SK-N-SH (cell line): ENCODE measurements around the gene NFE2L3. TPM values are rescaled to one million over a fixed set of nuclear protein-coding genes. Genes with fewer than 3 reads are reported as not detected.

Experiments
- CTCF ChIA-PET: fragments of 300-600, 350-600 bp; formaldehyde crosslinking; extraction: SDS; loops from one replicate; lab custom pipeline; 2021; lab: Yijun Ruan, JAX
- POLR2A ChIA-PET: fragments of 350-600 bp; sonication (Branson Sonifier 250); formaldehyde crosslinking; extraction: SDS; loops from one replicate; lab custom pipeline; 2020; ENCODE audit warnings: antibody characterized with exemption, inconsistent platforms; lab: Yijun Ruan, JAX
- DNase-seq: peaks from one replicate; pipeline ENCODE4 v3.0.0; 2012
- H2AFZ ChIP-seq: fragments of 200-600 bp; sonication (generic); 2 replicates; pipeline ENCODE4 v1.8.1; 2016; ENCODE audit warnings: antibody characterized with exemption, mild to moderate bottlenecking, low read depth
- H3F3A ChIP-seq: fragments of 200-600 bp; sonication (generic); replicated peaks from 2 replicates; pipeline ENCODE3; 2016; ENCODE audit warnings: antibody characterized with exemption, mild to moderate bottlenecking; ENCODE audit not compliant: insufficient read depth
- H3K27ac ChIP-seq, 2 experiments: fragments of 200-500 bp in 1 of 2; fragments of 200-600 bp in 1 of 2; sonication (Bioruptor generic) in 1 of 2; sonication (generic), shearing (Covaris generic) in 1 of 2; 2 replicates each; pipeline versions ENCODE4 v1.5.1 to v1.6.1; 2014 to 2016; ENCODE audit warnings: low read depth in 2 of 2, inconsistent platforms in 1 of 2, low read length in 1 of 2, mild to moderate bottlenecking in 1 of 2, mixed read lengths in 1 of 2
- H3K27me3 ChIP-seq: fragments of 200-600 bp; sonication (generic), shearing (Covaris generic); 2 replicates; pipeline ENCODE4 v1.6.1; 2016; ENCODE audit warnings: mixed run types; ENCODE audit not compliant: insufficient read depth
- H3K36me3 ChIP-seq, 2 experiments: fragments of 200-500 bp in 1 of 2; fragments of 200-600 bp in 1 of 2; sonication (Bioruptor generic) in 1 of 2; sonication (generic) in 1 of 2; replicated peaks in 1 of 2; 2 replicates each; pipeline versions ENCODE3 to v1.5.1; 2014 to 2016; ENCODE audit warnings: low read length in 1 of 2, mild to moderate bottlenecking in 1 of 2; ENCODE audit not compliant: insufficient read depth in 2 of 2, control insufficient read depth in 1 of 2
- H3K4me1 ChIP-seq, 2 experiments: fragments of 200-500 bp in 1 of 2; fragments of 200-600 bp in 1 of 2; sonication (Bioruptor generic) in 1 of 2; sonication (generic), shearing (Covaris generic) in 1 of 2; 2 replicates each; pipeline versions ENCODE4 v1.5.1 to v1.6.1; 2014 to 2016; ENCODE audit warnings: low read depth in 1 of 2, low read length in 1 of 2, mixed run types in 1 of 2; ENCODE audit not compliant: insufficient read depth in 2 of 2, control insufficient read depth in 1 of 2
- H3K4me2 ChIP-seq: fragments of 200-600 bp; sonication (generic), shearing (Covaris generic); 2 replicates; pipeline ENCODE4 v1.6.1; 2017; ENCODE audit warnings: mixed run types
- H3K4me3 ChIP-seq, 2 experiments: fragments of 200-500 bp in 1 of 2; fragments of 200-600 bp in 1 of 2; sonication (Bioruptor generic) in 1 of 2; sonication (generic), shearing (Covaris generic) in 1 of 2; 2 replicates each; pipeline versions ENCODE4 v1.5.1 to v1.8.1; 2014 to 2016; ENCODE audit warnings: low read depth in 2 of 2, inconsistent platforms in 1 of 2, low read length in 1 of 2, mild to moderate bottlenecking in 1 of 2, mixed read lengths in 1 of 2, moderate library complexity in 1 of 2
- H3K79me2 ChIP-seq: fragments of 200-600 bp; sonication (generic); 2 replicates; pipeline ENCODE4 v1.8.1; 2017; ENCODE audit warnings: mild to moderate bottlenecking; ENCODE audit not compliant: insufficient read depth
- H3K9ac ChIP-seq: fragments of 200-600 bp; sonication (generic); 2 replicates; pipeline ENCODE4 v1.6.1; 2017; ENCODE audit warnings: mixed run types
- H3K9me2 ChIP-seq: fragments of 200-600 bp; sonication (generic); 2 replicates; pipeline ENCODE4 v1.6.1; 2017; ENCODE audit warnings: mixed run types
- H3K9me3 ChIP-seq: fragments of 200-600 bp; sonication (generic); 2 replicates; pipeline ENCODE4 v1.6.1; 2017; ENCODE audit warnings: mixed run types, mild to moderate bottlenecking, moderate library complexity
- H4K20me1 ChIP-seq: fragments of 200-600 bp; sonication (generic); 2 replicates; pipeline ENCODE4 v1.6.1; 2017; ENCODE audit warnings: mild to moderate bottlenecking, mixed run types; ENCODE audit not compliant: insufficient read depth
- CTCF ChIP-seq: fragments of 200-600 bp; sonication (generic); IDR thresholded peaks from 2 replicates; pipeline ENCODE4 v1.6.1; 2017; ENCODE audit warnings: antibody characterized with exemption, mild to moderate bottlenecking, moderate library complexity
- FOSL2 ChIP-seq: IDR thresholded peaks from 2 replicates; pipeline ENCODE4 v1.4.0; 2012; ENCODE audit warnings: low read depth, mild to moderate bottlenecking, moderate library complexity, borderline replicate concordance
- FOXM1 ChIP-seq: IDR thresholded peaks from 2 replicates; pipeline ENCODE4 v1.4.0; 2012; ENCODE audit warnings: low read depth, mild to moderate bottlenecking
- GATA2 ChIP-seq: sonication (generic); formaldehyde crosslinking; IDR thresholded peaks from 2 replicates; pipeline ENCODE4 v1.5.0; 2020; ENCODE audit warnings: mild to moderate bottlenecking, missing genetic modification reagents
- JUND ChIP-seq: IDR thresholded peaks from 2 replicates; pipeline ENCODE4 v1.4.0; 2012
- MAX ChIP-seq: IDR thresholded peaks from 2 replicates; pipeline ENCODE4 v1.4.0; 2012; ENCODE audit warnings: low read depth
- MXI1 ChIP-seq: IDR thresholded peaks from 2 replicates; pipeline ENCODE4 v1.6.1; 2012; ENCODE audit warnings: mild to moderate bottlenecking, low read depth, low read length, improper control_type of control experiment
- NRF1 ChIP-seq: IDR thresholded peaks from 2 replicates; pipeline ENCODE4 v1.6.1; 2012; ENCODE audit warnings: low read depth, mild to moderate bottlenecking, low read length
- PBX3 ChIP-seq: IDR thresholded peaks from 2 replicates; pipeline ENCODE4; 2012
- POLR2AphosphoS5 ChIP-seq: IDR thresholded peaks from 2 replicates; pipeline ENCODE4 v1.6.1; 2012; ENCODE audit warnings: low read depth, low read length
- RAD21 ChIP-seq: IDR thresholded peaks from 2 replicates; pipeline ENCODE4 v1.6.1; 2012; ENCODE audit warnings: mild to moderate bottlenecking, low read length
- RFX5 ChIP-seq: IDR thresholded peaks from 2 replicates; pipeline ENCODE4 v1.6.1; 2012; ENCODE audit warnings: mild to moderate bottlenecking, improper control_type of control experiment, low read length
- RXRA ChIP-seq: IDR thresholded peaks from 2 replicates; pipeline ENCODE4 v1.4.0; 2012; ENCODE audit warnings: low read depth, mild to moderate bottlenecking, borderline replicate concordance
- SIN3A ChIP-seq: IDR thresholded peaks from 2 replicates; pipeline ENCODE4 v1.6.1; 2012; ENCODE audit warnings: low read depth, mild to moderate bottlenecking, low read length, moderate library complexity, borderline replicate concordance
- SMC3 ChIP-seq: IDR thresholded peaks from 2 replicates; pipeline ENCODE4 v1.6.1; 2012; ENCODE audit warnings: low read depth, low read length, improper control_type of control experiment
- TCF12 ChIP-seq: IDR thresholded peaks from 2 replicates; pipeline ENCODE4 v1.4.0; 2012
- USF1 ChIP-seq: IDR thresholded peaks from 2 replicates; pipeline ENCODE4 v1.4.0; 2012; ENCODE audit warnings: low read depth, borderline replicate concordance
- WGBS: methylation state at CpG from one replicate; pipeline ENCODE4 v1.1.6; 2017; ENCODE audit warnings: low lambda C conversion rate; 5-methylcytosine and 5-hydroxymethylcytosine counted together
- polyA plus RNA-seq, 3 experiments: library from polyadenylated mRNA; depleted of rRNA; stranded (reverse); fragments of >200 nt; gene quantifications; 2 replicates each; pipeline ENCODE4 v1.2.3, GENCODE V29; 2012

NFE2L3 gene
- polyA plus RNA-seq, 1 of the 3 experiments (the other 2 are of a cell fraction) = 36.1 TPM

- no peaks in the 10 kb centered on the region for H3K36me3 ChIP-seq
Observed at GRCh38 chr7:26155531-26156375, 3.8 kb downstream of the NFE2L3 start.

More at GRCh38 chr7:26155531-26156375, 3.8 kb downstream of the NFE2L3 start:
- Histone ChIP-seq H3F3A (peaks cover 32% of the 10 kb centered on the region), H3K27ac (peak overlapping the region; percentile 59 to 90; a peak in 3 of 4 replicates), H3K4me2 (peak overlapping the region; percentile 83), H3K9me3 (no peaks in the 10 kb centered on the region), H3K4me1 (peaks cover 16 to 51% of the 10 kb centered on the region in 2 experiments; a peak in 3 of 4 replicates)
- POLR2A ChIA-PET = interaction anchor here (0.7 to 1.0 kb wide), 2 partner anchors 44 to 46 kb away, joined by 3 read pairs; partner anchors contain the start of gene CBX3
- 45% methylated on average over 8 of the region's 8 CpGs for WGBS
- TF ChIP-seq RAD21 (no peak), PBX3 (peak; percentile 69), JUND (peak; percentile 54), USF1 (no peak), MXI1 (no peak), GATA2 (CRISPR knock-in tag) (no peak), RXRA (no peak), POLR2AphosphoS5 (no peak), SIN3A (no peak), FOSL2 (peak; percentile 68; the same call in 1 of the 2 replicates), FOXM1 (no peak), TCF12 (peak; percentile 50), RFX5 (no peak), MAX (no peak), NRF1 (no peak), SMC3 (no peak), CTCF (peak; percentile 25; the same call in 1 of the 2 replicates)
- TF ChIP-seq, all 33 proteins: peak for 5
- CTCF ChIA-PET = interaction anchor here (0.6 to 1.8 kb wide), 6 partner anchors 10 to 214 kb away, joined by 3 to 5 read pairs (median 4); no protein-coding TSS in a partner anchor
- Histone ChIP-seq H2AFZ (peak overlapping the region; percentile 26), H3K9ac (peak overlapping the region; percentile 66), H3K27me3 (no peaks in the 10 kb centered on the region), H3K4me3 (peak overlapping the region; percentile 29 to 62; a peak in 3 of 4 replicates), H3K79me2 (peaks cover 61% of the 10 kb centered on the region; the same call in 1 of the 2 replicates), H4K20me1 (no peaks in the 10 kb centered on the region), H3K9me2 (no peaks in the 10 kb centered on the region)
- DNase-seq = no peak
